ENCODE data around the gene GBP3.
"Not testable (repeated sequence)": the region's sequence is repeated elsewhere in the genome, so short reads cannot be mapped to it uniquely, and the experiment has no call there.

Gene GBP3

GRCh38 chr1:89040315-89040626 is 17.6 kb upstream of the GBP3 start:
- Histone ChIP-seq H3K4me3 (ENCODE audit: low read length) (no peak overlapping the region), H4K20me1 (ENCODE audit: control insufficient read depth, insufficient read depth, low read depth, low read length) (no peaks in the 10 kb centered on the region), H3F3A (ENCODE audit: control insufficient read depth, insufficient read depth) (no peaks in the 10 kb centered on the region), H3K9me3 (ENCODE audit: control insufficient read depth, insufficient read depth, low read length) (peaks cover 11% of the 10 kb centered on the region; the same call in 1 of the 2 replicates), H3K4me1 (ENCODE audit: control insufficient read depth, low read length) (no peaks in the 10 kb centered on the region), H3K27ac (ENCODE audit: low read depth, low read length) (no peak overlapping the region), H3K36me3 (ENCODE audit: control insufficient read depth, low read length) (no peaks in the 10 kb centered on the region), H3K27me3 (ENCODE audit: control insufficient read depth, low read length) (no peaks in the 10 kb centered on the region), H3K9me2 (replicated peaks; ENCODE audit: control insufficient read depth, low read length) (no peaks in the 10 kb centered on the region), H3K4me2 (ENCODE audit: low read length) (no peak overlapping the region), H3K79me2 (ENCODE audit: control insufficient read depth, low read length) (no peaks in the 10 kb centered on the region)
- TF ChIP-seq CTCF (IDR thresholded peaks at IDR 0.05; ENCODE audit: low read depth, low read length, poor library complexity, severe bottlenecking) (no peak), EZH2phosphoT487 (IDR thresholded peaks at IDR 0.05; ENCODE audit: borderline replicate concordance, low read length) (no peak)

- H3K4me2 ChIP-seq (ENCODE audit: low read length), result no peak overlapping the region
Observed at GRCh38 chr1:89037186-89037585, 14.5 kb upstream of the GBP3 start.

GRCh38 chr1:89035080-89035479 is 12.4 kb upstream of the GBP3 start:
- no peaks in the 10 kb centered on the region for H3K79me2 ChIP-seq (ENCODE audit: control insufficient read depth, low read length)
- H3K9me2 ChIP-seq (replicated peaks; ENCODE audit: control insufficient read depth, low read length), result no peaks in the 10 kb centered on the region
- no peak overlapping the region for H3K4me2 ChIP-seq (ENCODE audit: low read length)
- H3K9me3 ChIP-seq (ENCODE audit: control insufficient read depth, insufficient read depth, low read length), result no peaks in the 10 kb centered on the region
- no peak overlapping the region for H3K4me3 ChIP-seq (ENCODE audit: low read length)
- no peaks in the 10 kb centered on the region for H3K27me3 ChIP-seq (ENCODE audit: control insufficient read depth, low read length)
- TF ChIP-seq EZH2phosphoT487 (IDR thresholded peaks at IDR 0.05; ENCODE audit: borderline replicate concordance, low read length), result no peak
- no peak for TF ChIP-seq CTCF (IDR thresholded peaks at IDR 0.05; ENCODE audit: low read depth, low read length, poor library complexity, severe bottlenecking)
- H3K27ac ChIP-seq (ENCODE audit: low read depth, low read length), result no peak overlapping the region
- H3K36me3 ChIP-seq (ENCODE audit: control insufficient read depth, low read length), result no peaks in the 10 kb centered on the region
- no peaks in the 10 kb centered on the region for H4K20me1 ChIP-seq (ENCODE audit: control insufficient read depth, insufficient read depth, low read depth, low read length)
- no peaks in the 10 kb centered on the region for H3F3A ChIP-seq (ENCODE audit: control insufficient read depth, insufficient read depth)
- H3K4me1 ChIP-seq (ENCODE audit: control insufficient read depth, low read length), result no peaks in the 10 kb centered on the region

More at GRCh38 chr1:89037186-89037585, 14.5 kb upstream of the GBP3 start:
- no peak overlapping the region for H3K27ac ChIP-seq (ENCODE audit: low read depth, low read length)
- H3K79me2 ChIP-seq (ENCODE audit: control insufficient read depth, low read length), result no peaks in the 10 kb centered on the region
- no peaks in the 10 kb centered on the region for H3K9me3 ChIP-seq (ENCODE audit: control insufficient read depth, insufficient read depth, low read length)
- TF ChIP-seq EZH2phosphoT487 (IDR thresholded peaks at IDR 0.05; ENCODE audit: borderline replicate concordance, low read length) (no peak), CTCF (IDR thresholded peaks at IDR 0.05; ENCODE audit: low read depth, low read length, poor library complexity, severe bottlenecking) (no peak)
- H3F3A ChIP-seq (ENCODE audit: control insufficient read depth, insufficient read depth), result no peaks in the 10 kb centered on the region
- H3K36me3 ChIP-seq (ENCODE audit: control insufficient read depth, low read length), result no peaks in the 10 kb centered on the region
- no peaks in the 10 kb centered on the region for H3K9me2 ChIP-seq (replicated peaks; ENCODE audit: control insufficient read depth, low read length)
- H4K20me1 ChIP-seq (ENCODE audit: control insufficient read depth, insufficient read depth, low read depth, low read length), result no peaks in the 10 kb centered on the region
- H3K4me1 ChIP-seq (ENCODE audit: control insufficient read depth, low read length), result no peaks in the 10 kb centered on the region
- no peaks in the 10 kb centered on the region for H3K27me3 ChIP-seq (ENCODE audit: control insufficient read depth, low read length)
- H3K4me3 ChIP-seq (ENCODE audit: low read length), result no peak overlapping the region

GRCh38 chr1:89034004-89034403 is 11.3 kb upstream of the GBP3 start:
- H3K79me2 ChIP-seq (ENCODE audit: control insufficient read depth, low read length); H3F3A ChIP-seq (ENCODE audit: control insufficient read depth, insufficient read depth); H3K9me2 ChIP-seq (replicated peaks; ENCODE audit: control insufficient read depth, low read length); H3K4me2 ChIP-seq (ENCODE audit: low read length); H3K4me1 ChIP-seq (ENCODE audit: control insufficient read depth, low read length); H3K9me3 ChIP-seq (ENCODE audit: control insufficient read depth, insufficient read depth, low read length); H3K27me3 ChIP-seq (ENCODE audit: control insufficient read depth, low read length); H3K27ac ChIP-seq (ENCODE audit: low read depth, low read length); H3K4me3 ChIP-seq (ENCODE audit: low read length); H3K36me3 ChIP-seq (ENCODE audit: control insufficient read depth, low read length); H4K20me1 ChIP-seq (ENCODE audit: control insufficient read depth, insufficient read depth, low read depth, low read length): not testable (repeated sequence)

- H4K20me1 ChIP-seq (ENCODE audit: control insufficient read depth, insufficient read depth, low read depth, low read length); H3K36me3 ChIP-seq (ENCODE audit: control insufficient read depth, low read length); H3K27me3 ChIP-seq (ENCODE audit: control insufficient read depth, low read length); H3K9me2 ChIP-seq (replicated peaks; ENCODE audit: control insufficient read depth, low read length); H3F3A ChIP-seq (ENCODE audit: control insufficient read depth, insufficient read depth); H3K9me3 ChIP-seq (ENCODE audit: control insufficient read depth, insufficient read depth, low read length); H3K4me1 ChIP-seq (ENCODE audit: control insufficient read depth, low read length); H3K4me3 ChIP-seq (ENCODE audit: low read length); H3K4me2 ChIP-seq (ENCODE audit: low read length); H3K79me2 ChIP-seq (ENCODE audit: control insufficient read depth, low read length); H3K27ac ChIP-seq (ENCODE audit: low read depth, low read length): not testable (repeated sequence)
Observed at GRCh38 chr1:89029051-89029450, 6.4 kb upstream of the GBP3 start.
